Skeletal muscle satellite cell (primary cell): ENCODE measurements around the gene MORC4.

Experiments used
- H3K27me3 ChIP-seq: 2 replicates; pipeline ENCODE4 v1.7.0; 2013; ENCODE audit warnings: low read length; ENCODE audit not compliant: control insufficient read depth, insufficient read depth
- H3K36me3 ChIP-seq: 2 replicates; pipeline ENCODE4 v1.7.0; 2013; ENCODE audit warnings: mild to moderate bottlenecking, control low read depth, low read length; ENCODE audit not compliant: insufficient read depth
- H3K4me1 ChIP-seq: 2 replicates; pipeline ENCODE4 v1.7.0; 2013; ENCODE audit warnings: low read length; ENCODE audit not compliant: control insufficient read depth, insufficient read depth
- H3K4me2 ChIP-seq: 2 replicates; pipeline ENCODE4 v1.7.0; 2013; ENCODE audit warnings: mild to moderate bottlenecking, low read length
- H3K4me3 ChIP-seq: 2 replicates; pipeline ENCODE4 v1.7.0; 2013; ENCODE audit warnings: low read length
- H3K9ac ChIP-seq: 2 replicates; pipeline ENCODE4 v1.7.0; 2013; ENCODE audit warnings: mild to moderate bottlenecking, low read depth, low read length, moderate library complexity
- H3K9me3 ChIP-seq: replicated peaks from 2 replicates; pipeline ENCODE4 v1.7.0; 2013; ENCODE audit warnings: mild to moderate bottlenecking, control low read depth, low read length

The MORC4 gene

DNA sequence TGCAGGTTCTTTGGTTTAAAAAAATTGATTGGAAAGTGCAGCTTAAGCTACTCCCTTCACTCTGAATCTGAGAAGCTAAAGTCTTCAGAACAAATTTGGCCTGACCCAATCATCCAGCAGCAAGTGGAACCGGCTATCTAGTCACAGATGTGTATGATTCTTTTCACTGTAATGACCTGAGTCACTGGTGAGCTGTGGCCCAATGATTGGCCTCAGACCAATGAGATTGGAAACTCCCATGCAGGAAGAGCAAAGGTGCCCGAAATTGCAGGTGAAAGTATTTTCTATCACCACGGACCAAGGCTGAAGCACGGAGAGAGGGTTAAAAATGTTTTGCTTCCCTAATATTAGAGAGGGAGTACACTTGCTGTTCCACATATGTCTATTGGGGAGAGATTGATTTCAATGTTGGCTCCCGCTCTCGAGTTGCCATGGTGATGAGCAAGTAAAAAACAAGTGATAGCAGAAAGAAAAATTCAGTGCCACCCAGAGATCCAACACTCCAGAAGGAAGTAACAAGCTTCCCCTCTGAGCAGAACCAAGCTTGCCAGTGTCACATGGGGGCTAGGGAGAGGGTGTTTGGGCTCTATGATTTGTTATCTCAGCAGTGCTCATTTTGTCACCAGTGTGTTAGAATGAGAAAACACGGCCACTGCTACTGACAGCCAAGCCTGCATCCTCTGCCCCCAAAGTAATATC is 108.1 kb downstream of the MORC4 start:
- no peak overlapping the region for H3K4me2 ChIP-seq
- H3K27me3 ChIP-seq: peaks cover 19% of the 10 kb centered on the region
- no peaks in the 10 kb centered on the region for H3K36me3 ChIP-seq
- H3K4me3 ChIP-seq: no peak overlapping the region
- no peak overlapping the region for H3K9ac ChIP-seq
- H3K9me3 ChIP-seq: no peaks in the 10 kb centered on the region
- H3K4me1 ChIP-seq: peaks cover 22% of the 10 kb centered on the region
